Measurements from ENCODE around the gene WDR7. TPM values are rescaled to one million over a fixed set of nuclear protein-coding genes. Genes with fewer than 3 reads are reported as not detected.

Gene WDR7
- total and polyA plus RNA-seq, 4 donors: 3.7 to 42.7 (median 19.0) TPM

DNA sequence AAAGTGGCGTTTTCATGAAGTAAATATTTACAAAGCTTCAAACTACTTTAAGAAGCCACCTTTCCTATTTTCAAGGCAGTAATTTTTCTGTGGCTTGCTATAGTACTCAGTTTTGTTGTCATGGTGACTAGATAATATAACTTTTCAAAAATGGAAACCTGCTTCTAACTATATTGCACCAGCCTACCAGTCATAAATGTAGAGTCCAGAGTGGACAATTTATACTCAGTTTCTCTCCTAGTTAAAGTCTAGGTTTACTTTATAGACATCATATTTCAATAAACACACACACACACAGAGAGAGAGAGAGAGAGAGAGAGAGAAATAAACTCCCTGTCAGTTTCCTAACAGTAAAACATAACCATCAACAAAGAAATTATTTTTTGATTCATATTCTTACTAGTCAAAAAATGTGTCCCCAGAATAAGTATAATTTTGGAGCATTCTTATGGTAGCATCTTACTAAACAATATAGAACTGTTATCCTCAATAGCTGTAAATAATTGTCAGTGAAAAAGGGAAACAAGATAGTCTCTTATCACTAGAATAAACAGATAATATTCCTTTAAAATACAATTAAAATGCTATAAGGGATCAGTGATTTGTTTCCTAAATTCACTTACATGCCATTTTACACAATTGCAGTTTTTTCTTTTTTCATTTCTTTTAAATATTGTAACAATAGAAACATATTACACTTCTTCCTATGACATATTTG, 332.3 kb downstream of the WDR7 start:
- 53 to 75% methylated on average over 1 of the region's 1 CpG for WGBS, 2 donors
- ATAC-seq (ENCODE audit: insufficient read depth, low FRiP score): no peak

GRCh38 chr18:56984731-56985130, 333.6 kb downstream of the WDR7 start:
- Histone ChIP-seq H3K4me1 (ENCODE audit: control insufficient read depth in 5 of 5, insufficient read depth in 5 of 5, low read length in 5 of 5) (peaks cover 0 to 5% (median 0%) of the 10 kb centered on the region in 5 donors), H3K9ac (ENCODE audit: insufficient read depth in 1 of 2, low read length in 2 of 2) (no peak overlapping the region), H3K27me3 (ENCODE audit: control insufficient read depth in 3 of 3, insufficient read depth in 3 of 3, low read length in 2 of 3) (no peaks in the 10 kb centered on the region), H3K4me3 (no peak overlapping the region), H3K9me3 (ENCODE audit: control insufficient read depth in 4 of 4, insufficient read depth in 3 of 4, low read length in 3 of 4) (no peaks in the 10 kb centered on the region), H3K36me3 (ENCODE audit: control insufficient read depth in 4 of 4, insufficient read depth in 4 of 4, low read length in 4 of 4) (no peaks in the 10 kb centered on the region), H3K27ac (ENCODE audit: low read depth in 1 of 2, low read length in 1 of 2) (no peak overlapping the region)
- 86 to 87% methylated on average over 5 of the region's 5 CpGs for WGBS, 2 donors
- DNase-seq (no peak), ATAC-seq (ENCODE audit: insufficient read depth, low FRiP score) (no peak)
- TF ChIP-seq, protein P1, sequence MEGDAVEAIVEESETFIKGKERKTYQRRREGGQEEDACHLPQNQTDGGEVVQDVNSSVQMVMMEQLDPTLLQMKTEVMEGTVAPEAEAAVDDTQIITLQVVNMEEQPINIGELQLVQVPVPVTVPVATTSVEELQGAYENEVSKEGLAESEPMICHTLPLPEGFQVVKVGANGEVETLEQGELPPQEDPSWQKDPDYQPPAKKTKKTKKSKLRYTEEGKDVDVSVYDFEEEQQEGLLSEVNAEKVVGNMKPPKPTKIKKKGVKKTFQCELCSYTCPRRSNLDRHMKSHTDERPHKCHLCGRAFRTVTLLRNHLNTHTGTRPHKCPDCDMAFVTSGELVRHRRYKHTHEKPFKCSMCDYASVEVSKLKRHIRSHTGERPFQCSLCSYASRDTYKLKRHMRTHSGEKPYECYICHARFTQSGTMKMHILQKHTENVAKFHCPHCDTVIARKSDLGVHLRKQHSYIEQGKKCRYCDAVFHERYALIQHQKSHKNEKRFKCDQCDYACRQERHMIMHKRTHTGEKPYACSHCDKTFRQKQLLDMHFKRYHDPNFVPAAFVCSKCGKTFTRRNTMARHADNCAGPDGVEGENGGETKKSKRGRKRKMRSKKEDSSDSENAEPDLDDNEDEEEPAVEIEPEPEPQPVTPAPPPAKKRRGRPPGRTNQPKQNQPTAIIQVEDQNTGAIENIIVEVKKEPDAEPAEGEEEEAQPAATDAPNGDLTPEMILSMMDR (IDR thresholded peaks at IDR 0.05; ENCODE audit: control extremely low read depth, extremely low read depth): no peak

More for the DNA sequence above, 332.3 kb downstream of the WDR7 start:
- H3K4me1 ChIP-seq (ENCODE audit: control insufficient read depth in 5 of 5, insufficient read depth in 5 of 5, low read length in 5 of 5): peaks cover 0 to 5% (median 0%) of the 10 kb centered on the region in 5 donors
- no peak overlapping the region for H3K27ac ChIP-seq (ENCODE audit: low read depth in 1 of 2, low read length in 1 of 2)
- DNase-seq: peak in 1 of 3 donors; percentile 18
- no peaks in the 10 kb centered on the region for H3K9me3 ChIP-seq (ENCODE audit: control insufficient read depth in 4 of 4, insufficient read depth in 3 of 4, low read length in 3 of 4)
- no peak overlapping the region for H3K4me3 ChIP-seq
- H3K9ac ChIP-seq (ENCODE audit: insufficient read depth in 1 of 2, low read length in 2 of 2): no peak overlapping the region
- no peaks in the 10 kb centered on the region for H3K36me3 ChIP-seq (ENCODE audit: control insufficient read depth in 4 of 4, insufficient read depth in 4 of 4, low read length in 4 of 4)
- TF ChIP-seq, protein P1 (IDR thresholded peaks at IDR 0.05; ENCODE audit: control extremely low read depth, extremely low read depth): no peak
- H3K27me3 ChIP-seq (ENCODE audit: control insufficient read depth in 3 of 3, insufficient read depth in 3 of 3, low read length in 2 of 3): no peaks in the 10 kb centered on the region

- Histone ChIP-seq H3K36me3 (ENCODE audit: control insufficient read depth in 4 of 4, insufficient read depth in 4 of 4, low read length in 4 of 4) (no peaks in the 10 kb centered on the region), H3K27me3 (ENCODE audit: control insufficient read depth in 3 of 3, insufficient read depth in 3 of 3, low read length in 2 of 3) (no peaks in the 10 kb centered on the region), H3K9me3 (ENCODE audit: control insufficient read depth in 4 of 4, insufficient read depth in 3 of 4, low read length in 3 of 4) (no peaks in the 10 kb centered on the region), H3K9ac (ENCODE audit: insufficient read depth in 1 of 2, low read length in 2 of 2) (no peak overlapping the region), H3K27ac (ENCODE audit: low read depth in 1 of 2, low read length in 1 of 2) (no peak overlapping the region), H3K4me3 (no peak overlapping the region), H3K4me1 (ENCODE audit: control insufficient read depth in 5 of 5, insufficient read depth in 5 of 5, low read length in 5 of 5) (peaks cover 0 to 5% (median 0%) of the 10 kb centered on the region in 5 donors)
- ATAC-seq (ENCODE audit: insufficient read depth, low FRiP score) (no peak), DNase-seq (no peak)
- WGBS, 2 donors: 94 to 100% methylated on average over 2 of the region's 2 CpGs
- TF ChIP-seq, protein P1 (IDR thresholded peaks at IDR 0.05; ENCODE audit: control extremely low read depth, extremely low read depth): no peak
Observed at GRCh38 chr18:56986829-56987228, 335.7 kb downstream of the WDR7 start.

All from lung (tissue), 12 donors.